ENCODE results near the gene WDR53. TPM values are rescaled to one million over a fixed set of nuclear protein-coding genes. Genes with fewer than 3 reads are reported as not detected.

WDR53 gene
- total and polyA plus RNA-seq, 9 of the 15 experiments (the other 6 are each of a cell fraction or from before 2014, with no cell fraction given), result 13.0 to 34.5 (median 20.9) TPM

DNA sequence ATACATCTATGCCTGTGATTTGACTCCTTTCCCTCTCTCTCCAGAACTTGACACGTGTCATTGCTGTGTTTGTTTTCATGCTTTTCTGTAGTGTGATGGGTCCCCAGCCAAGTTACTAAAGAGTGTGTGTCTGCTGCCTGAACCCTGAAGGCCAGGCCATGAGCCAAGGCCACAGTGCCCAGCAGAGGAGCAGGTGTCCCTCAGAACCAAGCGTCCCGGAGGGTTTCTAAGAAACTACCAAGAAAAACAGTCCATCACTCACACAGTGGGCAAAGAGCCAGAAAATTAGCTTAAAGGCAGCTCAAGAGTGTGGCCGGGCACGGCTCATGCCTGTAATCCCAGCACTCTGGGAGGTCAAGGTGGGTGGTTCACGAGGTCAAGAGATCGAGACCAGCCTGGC is 35.3 kb upstream of the WDR53 start (continued):
- TF ChIP-seq ZNF57 (CRISPR knock-in tag; IDR thresholded peaks at IDR 0.05) (no peak), TOE1 (IDR thresholded peaks at IDR 0.05; ENCODE audit: borderline replicate concordance) (no peak), TOE1 (CRISPR knock-in tag; IDR thresholded peaks at IDR 0.05; ENCODE audit: borderline replicate concordance, low read depth) (no peak), STAT5A (IDR thresholded peaks at IDR 0.05; ENCODE audit: borderline replicate concordance, low read length) (peak; percentile 45; the same call in 1 of the 2 replicates), NR2C1 (IDR thresholded peaks at IDR 0.05) (no peak), NR2C1 (tag; IDR thresholded peaks at IDR 0.05) (no peak), NFYB (IDR thresholded peaks at IDR 0.05; ENCODE audit: extremely low read depth, insufficient read length) (no peak), PTRF (tag; IDR thresholded peaks at IDR 0.05) (no peak), L3MBTL2 (IDR thresholded peaks at IDR 0.05) (peak; percentile 34; the same call in 1 of the 2 replicates), GTF2E2 (tag; IDR thresholded peaks at IDR 0.05) (no peak), ZNF12 (CRISPR knock-in tag; IDR thresholded peaks at IDR 0.05) (no peak), SLC30A9 (CRISPR knock-in tag; IDR thresholded peaks at IDR 0.05) (no peak), SMAD4 (CRISPR knock-in tag; conservative IDR thresholded peaks at IDR 0.05) (no peak), HDAC1 (IDR thresholded peaks at IDR 0.05) (0 out of 4 replicates have a peak, but pooled peaks of 1 of the 2 experiments have one; percentile 14), NEUROD1 (IDR thresholded peaks at IDR 0.05; ENCODE audit: borderline replicate concordance, low read depth, low read length, partially characterized antibody) (no peak), CBFA2T3 (IDR thresholded peaks at IDR 0.05) (0 out of 2 replicates have a peak, but pooled peaks have one; percentile 28)
- TF ChIP-seq, protein P1, sequence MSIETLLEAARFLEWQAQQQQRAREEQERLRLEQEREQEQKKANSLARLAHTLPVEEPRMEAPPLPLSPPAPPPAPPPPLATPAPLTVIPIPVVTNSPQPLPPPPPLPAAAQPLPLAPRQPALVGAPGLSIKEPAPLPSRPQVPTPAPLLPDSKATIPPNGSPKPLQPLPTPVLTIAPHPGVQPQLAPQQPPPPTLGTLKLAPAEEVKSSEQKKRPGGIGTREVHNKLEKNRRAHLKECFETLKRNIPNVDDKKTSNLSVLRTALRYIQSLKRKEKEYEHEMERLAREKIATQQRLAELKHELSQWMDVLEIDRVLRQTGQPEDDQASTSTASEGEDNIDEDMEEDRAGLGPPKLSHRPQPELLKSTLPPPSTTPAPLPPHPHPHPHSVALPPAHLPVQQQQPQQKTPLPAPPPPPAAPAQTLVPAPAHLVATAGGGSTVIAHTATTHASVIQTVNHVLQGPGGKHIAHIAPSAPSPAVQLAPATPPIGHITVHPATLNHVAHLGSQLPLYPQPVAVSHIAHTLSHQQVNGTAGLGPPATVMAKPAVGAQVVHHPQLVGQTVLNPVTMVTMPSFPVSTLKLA (conservative IDR thresholded peaks at IDR 0.05), result peak; percentile 37 to 44; a peak in 1 of 4 replicates
- TF ChIP-seq, protein P2, sequence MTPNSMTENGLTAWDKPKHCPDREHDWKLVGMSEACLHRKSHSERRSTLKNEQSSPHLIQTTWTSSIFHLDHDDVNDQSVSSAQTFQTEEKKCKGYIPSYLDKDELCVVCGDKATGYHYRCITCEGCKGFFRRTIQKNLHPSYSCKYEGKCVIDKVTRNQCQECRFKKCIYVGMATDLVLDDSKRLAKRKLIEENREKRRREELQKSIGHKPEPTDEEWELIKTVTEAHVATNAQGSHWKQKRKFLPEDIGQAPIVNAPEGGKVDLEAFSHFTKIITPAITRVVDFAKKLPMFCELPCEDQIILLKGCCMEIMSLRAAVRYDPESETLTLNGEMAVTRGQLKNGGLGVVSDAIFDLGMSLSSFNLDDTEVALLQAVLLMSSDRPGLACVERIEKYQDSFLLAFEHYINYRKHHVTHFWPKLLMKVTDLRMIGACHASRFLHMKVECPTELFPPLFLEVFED (CRISPR knock-in tag; conservative IDR thresholded peaks at IDR 0.05), result no peak
- TF ChIP-seq, protein P3, sequence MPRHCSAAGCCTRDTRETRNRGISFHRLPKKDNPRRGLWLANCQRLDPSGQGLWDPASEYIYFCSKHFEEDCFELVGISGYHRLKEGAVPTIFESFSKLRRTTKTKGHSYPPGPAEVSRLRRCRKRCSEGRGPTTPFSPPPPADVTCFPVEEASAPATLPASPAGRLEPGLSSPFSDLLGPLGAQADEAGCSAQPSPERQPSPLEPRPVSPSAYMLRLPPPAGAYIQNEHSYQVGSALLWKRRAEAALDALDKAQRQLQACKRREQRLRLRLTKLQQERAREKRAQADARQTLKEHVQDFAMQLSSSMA (CRISPR knock-in tag; IDR thresholded peaks at IDR 0.05), result no peak
- TF ChIP-seq, protein P4, sequence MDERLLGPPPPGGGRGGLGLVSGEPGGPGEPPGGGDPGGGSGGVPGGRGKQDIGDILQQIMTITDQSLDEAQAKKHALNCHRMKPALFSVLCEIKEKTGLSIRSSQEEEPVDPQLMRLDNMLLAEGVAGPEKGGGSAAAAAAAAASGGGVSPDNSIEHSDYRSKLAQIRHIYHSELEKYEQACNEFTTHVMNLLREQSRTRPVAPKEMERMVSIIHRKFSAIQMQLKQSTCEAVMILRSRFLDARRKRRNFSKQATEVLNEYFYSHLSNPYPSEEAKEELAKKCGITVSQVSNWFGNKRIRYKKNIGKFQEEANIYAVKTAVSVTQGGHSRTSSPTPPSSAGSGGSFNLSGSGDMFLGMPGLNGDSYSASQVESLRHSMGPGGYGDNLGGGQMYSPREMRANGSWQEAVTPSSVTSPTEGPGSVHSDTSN (CRISPR knock-in tag; IDR thresholded peaks at IDR 0.05; ENCODE audit: low read depth), result no peak
- TF ChIP-seq, protein P4 (tag; conservative IDR thresholded peaks at IDR 0.05; ENCODE audit: low read depth), result peak; percentile 70
